GM12875 (cell line): ENCODE measurements around the gene IL17D.
"Not testable (repeated sequence)": the region's sequence is repeated elsewhere in the genome, so short reads cannot be mapped to it uniquely, and the experiment has no call there.

Experiments
- H3K4me3 ChIP-seq: one replicate; pipeline ENCODE4 v1.5.1; 2011; ENCODE audit warnings: low read depth, low read length, control low read depth
- TF ChIP-seq, protein P1 (sequence below): IDR thresholded peaks from 2 replicates; pipeline ENCODE4 v1.5.1; 2011; ENCODE audit warnings: low read depth, mild to moderate bottlenecking, control low read depth, inconsistent platforms, low read length, moderate library complexity, borderline replicate concordance; ENCODE audit not compliant: insufficient read depth

Gene IL17D

DNA sequence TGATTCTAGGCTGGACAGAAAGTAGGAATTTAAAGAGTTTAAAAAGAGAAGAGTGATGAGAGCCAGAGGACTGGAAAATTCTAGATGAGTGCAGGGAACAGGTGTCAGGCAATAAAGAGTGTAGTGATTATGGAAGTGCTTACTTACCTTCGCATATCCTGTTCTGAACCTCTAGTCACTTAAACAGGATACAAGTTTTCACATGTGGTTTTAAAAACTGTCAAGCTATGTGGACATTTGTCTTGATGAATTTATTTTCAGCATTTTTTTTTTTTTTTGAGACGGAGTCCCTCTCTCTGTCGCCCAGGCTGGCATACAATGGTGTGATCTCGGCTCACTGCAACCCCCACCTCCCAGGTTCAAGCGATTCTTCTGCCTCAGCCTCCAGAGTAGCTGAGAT lies 34.3 kb upstream of the IL17D start:
- H3K4me3 ChIP-seq = no peak overlapping the region
- TF ChIP-seq, protein P1, sequence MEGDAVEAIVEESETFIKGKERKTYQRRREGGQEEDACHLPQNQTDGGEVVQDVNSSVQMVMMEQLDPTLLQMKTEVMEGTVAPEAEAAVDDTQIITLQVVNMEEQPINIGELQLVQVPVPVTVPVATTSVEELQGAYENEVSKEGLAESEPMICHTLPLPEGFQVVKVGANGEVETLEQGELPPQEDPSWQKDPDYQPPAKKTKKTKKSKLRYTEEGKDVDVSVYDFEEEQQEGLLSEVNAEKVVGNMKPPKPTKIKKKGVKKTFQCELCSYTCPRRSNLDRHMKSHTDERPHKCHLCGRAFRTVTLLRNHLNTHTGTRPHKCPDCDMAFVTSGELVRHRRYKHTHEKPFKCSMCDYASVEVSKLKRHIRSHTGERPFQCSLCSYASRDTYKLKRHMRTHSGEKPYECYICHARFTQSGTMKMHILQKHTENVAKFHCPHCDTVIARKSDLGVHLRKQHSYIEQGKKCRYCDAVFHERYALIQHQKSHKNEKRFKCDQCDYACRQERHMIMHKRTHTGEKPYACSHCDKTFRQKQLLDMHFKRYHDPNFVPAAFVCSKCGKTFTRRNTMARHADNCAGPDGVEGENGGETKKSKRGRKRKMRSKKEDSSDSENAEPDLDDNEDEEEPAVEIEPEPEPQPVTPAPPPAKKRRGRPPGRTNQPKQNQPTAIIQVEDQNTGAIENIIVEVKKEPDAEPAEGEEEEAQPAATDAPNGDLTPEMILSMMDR = no peak

DNA sequence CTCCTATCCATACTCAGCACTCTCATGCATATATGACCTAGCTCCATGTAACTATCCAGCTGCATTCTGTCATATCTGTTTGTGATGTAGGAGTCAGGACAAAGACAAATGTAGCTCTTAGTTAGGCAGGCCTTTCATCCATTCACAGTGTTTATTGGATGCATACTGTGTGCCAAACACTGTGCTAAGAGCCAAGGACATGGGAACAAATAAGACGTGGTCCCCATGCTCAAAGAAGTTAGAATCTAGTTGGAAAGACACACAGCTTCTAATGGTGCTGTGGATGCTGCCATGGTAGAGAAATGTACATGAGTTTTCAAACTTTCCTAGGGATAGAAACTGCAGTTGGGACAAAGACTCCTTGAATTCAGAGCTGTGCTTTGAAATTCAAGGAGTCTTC lies 31.7 kb upstream of the IL17D start:
- TF ChIP-seq, protein P1 = no peak

DNA sequence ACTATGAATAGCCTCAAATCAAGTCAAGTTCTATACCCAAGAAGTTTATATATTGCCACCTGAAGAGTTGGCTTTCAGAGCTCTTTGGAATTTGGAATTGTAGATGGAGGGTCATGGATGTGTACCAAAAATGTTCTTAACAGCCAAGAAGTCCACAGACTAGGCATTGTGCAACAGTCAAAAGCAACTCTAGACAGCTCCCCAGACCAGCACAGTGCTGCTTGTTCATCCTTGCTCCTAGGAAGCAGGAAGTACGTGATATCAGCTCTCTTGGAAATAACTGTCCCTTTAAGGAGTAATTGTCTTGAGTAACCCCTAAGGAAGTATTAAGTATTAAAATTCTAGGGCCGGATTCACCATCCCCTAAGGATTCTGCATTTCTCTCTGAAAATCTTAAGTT lies 30.7 kb upstream of the IL17D start:
- TF ChIP-seq, protein P1 = no peak
- H3K4me3 ChIP-seq = no peak overlapping the region

More for the DNA sequence above, 31.7 kb upstream of the IL17D start:
- H3K4me3 ChIP-seq = no peak overlapping the region

DNA sequence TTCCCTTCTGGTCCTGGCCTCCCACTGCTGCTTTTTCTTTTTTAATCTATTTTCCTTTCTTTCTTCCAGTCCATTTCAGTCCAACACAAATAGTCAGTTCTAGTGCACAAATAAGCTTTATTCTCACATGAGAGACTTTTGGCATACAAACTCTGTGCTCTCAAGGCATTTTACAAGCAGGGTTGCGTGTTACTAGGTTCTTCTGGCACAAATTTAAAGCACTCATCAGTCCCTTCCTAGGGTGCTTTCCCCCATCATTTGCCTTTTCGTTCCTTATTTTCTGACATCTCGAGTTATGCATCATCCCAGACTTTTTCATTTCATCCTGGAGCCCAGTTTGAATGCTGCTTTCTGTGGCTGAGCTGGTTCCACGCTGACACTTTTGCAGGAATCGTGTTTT lies 29.8 kb upstream of the IL17D start:
- TF ChIP-seq, protein P1 = no peak
- H3K4me3 ChIP-seq = no peak overlapping the region

DNA sequence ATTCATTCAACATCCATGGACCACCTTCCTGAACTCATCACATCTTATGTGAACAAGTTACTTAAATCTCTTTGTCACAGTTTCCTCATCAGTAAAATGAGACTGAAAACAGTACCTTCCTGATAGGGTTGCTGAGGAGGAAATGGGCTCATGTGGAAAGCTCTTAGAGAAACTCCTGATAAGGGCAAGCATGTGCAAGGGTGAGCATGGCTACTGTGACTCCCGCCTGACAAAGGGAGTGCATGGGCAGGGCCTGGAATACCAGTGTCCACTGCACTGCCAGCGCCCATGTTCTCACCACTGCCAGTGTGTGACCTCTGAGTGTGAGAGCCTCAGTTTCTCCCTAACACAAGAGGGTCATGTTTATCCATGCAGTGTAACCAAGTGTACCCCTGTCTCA lies 27.3 kb upstream of the IL17D start:
- H3K4me3 ChIP-seq = no peak overlapping the region
- TF ChIP-seq, protein P1 = no peak

DNA sequence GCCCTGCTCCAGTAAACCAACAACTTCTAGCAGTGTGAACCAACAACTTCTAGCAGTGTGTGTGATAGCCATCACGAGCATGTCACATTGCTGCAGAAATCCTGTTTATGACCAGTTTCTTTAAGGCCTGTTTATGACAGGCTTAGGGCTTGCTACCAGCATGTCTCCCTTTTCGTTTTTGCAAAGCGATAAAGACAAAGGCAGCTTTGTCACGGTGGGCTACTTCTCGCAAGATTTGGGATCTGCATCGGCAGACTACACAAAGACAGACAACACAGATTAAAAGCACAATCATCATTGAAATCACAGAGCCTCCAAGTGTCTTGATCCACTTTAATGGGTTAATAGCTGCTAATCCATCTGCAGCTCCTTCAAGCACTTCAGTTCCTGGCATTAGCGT lies 24.9 kb upstream of the IL17D start:
- not testable (repeated sequence) for H3K4me3 ChIP-seq

DNA sequence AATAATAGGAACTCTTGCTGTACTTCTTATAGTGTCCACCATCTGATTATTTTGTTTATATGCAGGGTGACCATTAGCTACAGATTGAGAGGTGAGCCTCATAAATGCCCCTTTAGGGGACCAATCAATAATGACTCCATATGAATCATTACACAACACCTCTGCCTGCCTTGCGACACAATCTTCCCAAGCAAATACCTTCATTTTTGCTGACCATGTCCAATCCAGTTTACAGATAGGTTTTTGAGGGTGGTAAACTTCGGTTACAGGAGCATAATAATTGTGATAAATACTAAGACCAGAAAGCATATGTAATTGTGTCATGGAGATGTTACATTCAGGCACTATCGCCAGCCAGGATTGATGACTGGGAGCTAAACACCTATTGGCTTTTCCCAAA lies 23.6 kb upstream of the IL17D start:
- H3K4me3 ChIP-seq = no peak overlapping the region
- TF ChIP-seq, protein P1 = no peak
